ENCODE measurements around the gene BACH2. TPM values are rescaled to one million over a fixed set of nuclear protein-coding genes. Genes with fewer than 3 reads are reported as not detected.
A peak's percentile ranks its signal among the peaks of the same experiment; 100 is the strongest.

The BACH2 gene
- total and polyA plus RNA-seq, 9 of the 15 experiments (the other 6 are each of a cell fraction or from before 2014, with no cell fraction given): 0.06 to 3.1 (median 0.59) TPM

DNA sequence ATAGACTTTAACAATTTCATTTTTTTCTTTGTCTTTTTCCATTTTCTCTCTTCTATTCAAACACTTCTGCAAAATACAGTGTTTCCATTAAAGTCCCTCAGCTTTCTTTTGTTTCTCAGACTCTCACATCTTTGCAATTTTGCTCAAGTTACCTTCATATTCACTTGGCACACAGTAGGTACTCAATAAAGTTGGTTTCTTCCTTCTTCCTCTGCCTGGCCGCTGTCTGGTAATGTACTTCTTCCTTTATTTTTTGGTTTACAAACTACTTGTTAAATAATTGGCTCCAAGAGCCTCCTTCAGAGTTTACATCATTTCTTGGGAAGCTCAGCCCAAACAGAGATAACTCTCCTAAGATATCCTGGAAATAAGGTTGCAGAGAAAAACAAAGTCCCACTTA is 321.3 kb downstream of the BACH2 start:
- no peak overlapping the region for H3K27ac ChIP-seq (ENCODE audit: extremely low read depth, low read depth, low read length)
- no peak for FAIRE-seq
- no peak overlapping the region for H3K4me3 ChIP-seq
- TF ChIP-seq ZKSCAN1 (IDR thresholded peaks at IDR 0.05; ENCODE audit: low read depth, low read length) (peak; percentile 66; the same call in 1 of the 2 replicates), ZNF133 (CRISPR knock-in tag; IDR thresholded peaks at IDR 0.05) (no peak)
- WGBS (ENCODE audit: insufficient coverage, low coverage, missing lambda C conversion rate): 0% methylated on average over 1 of the region's 1 CpG
- no TSS peak for BruUV-seq (replicated peaks)
- no peaks in the 10 kb centered on the region for H3K9me3 ChIP-seq (replicated peaks; ENCODE audit: control insufficient read depth, insufficient read depth, low read depth, low read length)
- H3K36me3 ChIP-seq (ENCODE audit: control insufficient read depth, insufficient read depth, low read length): no peaks in the 10 kb centered on the region
- no peaks in the 10 kb centered on the region for H3K9me1 ChIP-seq (ENCODE audit: control insufficient read depth, insufficient read depth, low read length)
- no peak overlapping the region for H2AFZ ChIP-seq (ENCODE audit: low read depth, low read length)
- H3K79me2 ChIP-seq (ENCODE audit: control insufficient read depth, insufficient read depth, low read length): no peaks in the 10 kb centered on the region
- H4K20me1 ChIP-seq (replicated peaks; ENCODE audit: control insufficient read depth, insufficient read depth, low read length): no peaks in the 10 kb centered on the region
- no peak overlapping the region for H3K4me2 ChIP-seq (ENCODE audit: insufficient read depth, low read length)
- ATAC-seq: no peak
- no peak for DNase-seq (ENCODE audit: extremely low read depth in 1 of 4, low spot score in 3 of 4)
- in situ Hi-C loops (cut with MboI): no loop called here
- no peak overlapping the region for H3K9ac ChIP-seq (ENCODE audit: insufficient read depth in 1 of 2, low read depth in 2 of 2, low read length in 2 of 2)
- H3K27me3 ChIP-seq (ENCODE audit: control insufficient read depth in 2 of 2, insufficient read depth in 2 of 2, low read length in 2 of 2): peaks cover 0 to 13% of the 10 kb centered on the region in 2 experiments; a peak in 2 of 5 replicates
- ChIA-PET POLR2A (interaction anchor here (0.6 to 1.1 kb wide), 2 partner anchors 14 to 234 kb away, joined by 3 to 4 read pairs; no protein-coding TSS in a partner anchor), CTCF (ENCODE audit: low intra/inter-chr PET ratio) (no interaction called here)
- peaks cover 3% of the 10 kb centered on the region in 2 experiments; a peak in 1 of 5 replicates for H3K4me1 ChIP-seq (replicated peaks in 1 of 2; ENCODE audit: control insufficient read depth in 2 of 2, insufficient read depth in 2 of 2, low read length in 2 of 2)
- intact Hi-C loops (cut with micrococcal nuclease): no loop called here

DNA sequence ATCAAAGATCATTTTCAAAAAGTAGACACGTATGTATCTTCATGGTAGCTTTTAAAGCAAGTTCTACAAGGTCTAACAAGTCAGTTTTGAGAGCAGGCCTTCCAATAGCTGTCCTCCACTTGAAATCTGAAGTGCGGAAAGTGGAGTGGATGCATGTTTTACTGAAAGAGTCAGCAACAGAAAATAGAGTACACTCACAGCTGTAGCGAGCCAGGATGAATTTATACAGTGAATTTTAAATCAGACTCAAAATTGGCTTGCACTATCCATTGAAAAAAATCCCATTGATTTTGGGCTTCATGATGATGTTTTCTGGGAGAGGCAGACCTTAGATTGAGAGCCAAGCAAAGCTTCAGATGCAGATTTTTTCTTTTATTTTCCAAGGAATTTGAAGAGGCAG is 321.8 kb downstream of the BACH2 start:
- POLR2A ChIA-PET: interaction anchor here (1.1 kb wide), 1 partner anchor 15 kb away, joined by 4 read pairs; no protein-coding TSS in a partner anchor
- Histone ChIP-seq H3K4me1 (replicated peaks in 1 of 2; ENCODE audit: control insufficient read depth in 2 of 2, insufficient read depth in 2 of 2, low read length in 2 of 2) (peaks cover 3% of the 10 kb centered on the region in 2 experiments; a peak in 1 of 5 replicates), H2AFZ (ENCODE audit: low read depth, low read length) (no peak overlapping the region), H3K9me3 (replicated peaks; ENCODE audit: control insufficient read depth, insufficient read depth, low read depth, low read length) (no peaks in the 10 kb centered on the region), H3K36me3 (ENCODE audit: control insufficient read depth, insufficient read depth, low read length) (no peaks in the 10 kb centered on the region), H3K9ac (ENCODE audit: insufficient read depth in 1 of 2, low read depth in 2 of 2, low read length in 2 of 2) (no peak overlapping the region), H3K9me1 (ENCODE audit: control insufficient read depth, insufficient read depth, low read length) (no peaks in the 10 kb centered on the region), H3K4me2 (ENCODE audit: insufficient read depth, low read length) (no peak overlapping the region), H3K79me2 (ENCODE audit: control insufficient read depth, insufficient read depth, low read length) (no peaks in the 10 kb centered on the region), H3K27ac (ENCODE audit: extremely low read depth, low read depth, low read length) (no peak overlapping the region), H4K20me1 (replicated peaks; ENCODE audit: control insufficient read depth, insufficient read depth, low read length) (no peaks in the 10 kb centered on the region), H3K4me3 (no peak overlapping the region), H3K27me3 (ENCODE audit: control insufficient read depth in 2 of 2, insufficient read depth in 2 of 2, low read length in 2 of 2) (peaks cover 0 to 13% of the 10 kb centered on the region in 2 experiments; a peak in 1 of 5 replicates)
- TF ChIP-seq NRF1 (conservative IDR thresholded peaks at IDR 0.05 in 1 of 2, IDR thresholded peaks at IDR 0.05 in 1 of 2): no peak
- no peak for TF ChIP-seq MTA2 (IDR thresholded peaks at IDR 0.05; ENCODE audit: low read depth)
- TF ChIP-seq, protein P1, sequence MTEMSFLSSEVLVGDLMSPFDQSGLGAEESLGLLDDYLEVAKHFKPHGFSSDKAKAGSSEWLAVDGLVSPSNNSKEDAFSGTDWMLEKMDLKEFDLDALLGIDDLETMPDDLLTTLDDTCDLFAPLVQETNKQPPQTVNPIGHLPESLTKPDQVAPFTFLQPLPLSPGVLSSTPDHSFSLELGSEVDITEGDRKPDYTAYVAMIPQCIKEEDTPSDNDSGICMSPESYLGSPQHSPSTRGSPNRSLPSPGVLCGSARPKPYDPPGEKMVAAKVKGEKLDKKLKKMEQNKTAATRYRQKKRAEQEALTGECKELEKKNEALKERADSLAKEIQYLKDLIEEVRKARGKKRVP (CRISPR knock-in tag; IDR thresholded peaks at IDR 0.05): no peak
- TF ChIP-seq HEY1 (CRISPR knock-in tag; IDR thresholded peaks at IDR 0.05; ENCODE audit: borderline replicate concordance): no peak
- no peak for TF ChIP-seq ZNF830 (CRISPR knock-in tag; IDR thresholded peaks at IDR 0.05)
- TF ChIP-seq, protein P2, sequence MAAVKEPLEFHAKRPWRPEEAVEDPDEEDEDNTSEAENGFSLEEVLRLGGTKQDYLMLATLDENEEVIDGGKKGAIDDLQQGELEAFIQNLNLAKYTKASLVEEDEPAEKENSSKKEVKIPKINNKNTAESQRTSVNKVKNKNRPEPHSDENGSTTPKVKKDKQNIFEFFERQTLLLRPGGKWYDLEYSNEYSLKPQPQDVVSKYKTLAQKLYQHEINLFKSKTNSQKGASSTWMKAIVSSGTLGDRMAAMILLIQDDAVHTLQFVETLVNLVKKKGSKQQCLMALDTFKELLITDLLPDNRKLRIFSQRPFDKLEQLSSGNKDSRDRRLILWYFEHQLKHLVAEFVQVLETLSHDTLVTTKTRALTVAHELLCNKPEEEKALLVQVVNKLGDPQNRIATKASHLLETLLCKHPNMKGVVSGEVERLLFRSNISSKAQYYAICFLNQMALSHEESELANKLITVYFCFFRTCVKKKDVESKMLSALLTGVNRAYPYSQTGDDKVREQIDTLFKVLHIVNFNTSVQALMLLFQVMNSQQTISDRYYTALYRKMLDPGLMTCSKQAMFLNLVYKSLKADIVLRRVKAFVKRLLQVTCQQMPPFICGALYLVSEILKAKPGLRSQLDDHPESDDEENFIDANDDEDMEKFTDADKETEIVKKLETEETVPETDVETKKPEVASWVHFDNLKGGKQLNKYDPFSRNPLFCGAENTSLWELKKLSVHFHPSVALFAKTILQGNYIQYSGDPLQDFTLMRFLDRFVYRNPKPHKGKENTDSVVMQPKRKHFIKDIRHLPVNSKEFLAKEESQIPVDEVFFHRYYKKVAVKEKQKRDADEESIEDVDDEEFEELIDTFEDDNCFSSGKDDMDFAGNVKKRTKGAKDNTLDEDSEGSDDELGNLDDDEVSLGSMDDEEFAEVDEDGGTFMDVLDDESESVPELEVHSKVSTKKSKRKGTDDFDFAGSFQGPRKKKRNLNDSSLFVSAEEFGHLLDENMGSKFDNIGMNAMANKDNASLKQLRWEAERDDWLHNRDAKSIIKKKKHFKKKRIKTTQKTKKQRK (IDR thresholded peaks at IDR 0.05; ENCODE audit: borderline replicate concordance, low read depth, low read length): no peak
- no peak for ATAC-seq
- no peak for FAIRE-seq
- WGBS (ENCODE audit: insufficient coverage, low coverage, missing lambda C conversion rate): 26% methylated on average over 3 of the region's 3 CpGs
- in situ Hi-C loops (cut with MboI) (no loop called here), intact Hi-C loops (cut with micrococcal nuclease) (no loop called here)
- BruUV-seq (replicated peaks): no TSS peak
- CTCF ChIA-PET (ENCODE audit: low intra/inter-chr PET ratio): no interaction called here
- no peak for DNase-seq (ENCODE audit: extremely low read depth in 1 of 4, low spot score in 3 of 4)

Data from K562 (cell line).